GM18517 (cell line): ENCODE data around the gene PBX2.
"Not testable (repeated sequence)": the region's sequence is repeated elsewhere in the genome, so short reads cannot be mapped to it uniquely, and the experiment has no call there.

Source experiments
- ATAC-seq: cut with Tn5 transposase; IDR thresholded peaks from one replicate; pipeline ENCODE4 v1.9.1; 2021; ENCODE audit warnings: mild to moderate bottlenecking, moderate library complexity; ENCODE audit not compliant: unreplicated experiment

The PBX2 gene

DNA sequence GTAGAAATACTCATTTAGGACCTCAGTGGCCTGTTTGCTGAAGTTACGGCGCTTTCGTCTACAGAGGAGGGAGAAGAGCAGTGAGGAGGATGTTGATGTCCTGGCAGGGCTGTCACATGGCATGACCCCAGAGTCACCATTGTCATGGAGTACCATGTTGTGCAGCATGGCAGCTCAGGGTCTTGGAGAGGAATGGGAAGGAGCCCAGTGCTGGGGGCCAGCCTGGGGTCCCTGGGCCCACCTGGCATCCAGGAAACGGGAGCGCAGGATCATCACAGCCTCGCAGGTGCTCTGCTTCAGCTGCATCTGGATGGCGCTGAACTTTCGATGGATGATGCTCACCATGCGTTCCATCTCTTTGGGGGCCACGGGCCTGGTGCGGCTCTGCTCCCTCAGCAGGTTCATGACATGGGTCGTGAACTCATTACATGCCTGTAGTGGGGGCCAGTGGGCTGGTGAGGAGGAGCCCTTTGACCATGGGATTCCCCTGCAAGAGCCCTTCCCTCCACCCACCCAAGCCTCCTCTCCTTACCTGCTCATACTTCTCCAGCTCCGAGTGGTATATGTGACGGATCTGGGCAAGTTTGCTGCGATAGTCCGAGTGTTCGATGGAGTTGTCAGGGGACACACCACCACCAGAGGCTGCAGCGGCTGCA is 2.1 kb downstream of the PBX2 start:
- ATAC-seq: not testable (repeated sequence)

- ATAC-seq: no peak
Measured at GRCh38 chr6:32187009-32187709, 2.8 kb downstream of the PBX2 start.

- not testable (repeated sequence) for ATAC-seq
Measured at GRCh38 chr6:32186151-32186840, 3.7 kb downstream of the PBX2 start.

DNA sequence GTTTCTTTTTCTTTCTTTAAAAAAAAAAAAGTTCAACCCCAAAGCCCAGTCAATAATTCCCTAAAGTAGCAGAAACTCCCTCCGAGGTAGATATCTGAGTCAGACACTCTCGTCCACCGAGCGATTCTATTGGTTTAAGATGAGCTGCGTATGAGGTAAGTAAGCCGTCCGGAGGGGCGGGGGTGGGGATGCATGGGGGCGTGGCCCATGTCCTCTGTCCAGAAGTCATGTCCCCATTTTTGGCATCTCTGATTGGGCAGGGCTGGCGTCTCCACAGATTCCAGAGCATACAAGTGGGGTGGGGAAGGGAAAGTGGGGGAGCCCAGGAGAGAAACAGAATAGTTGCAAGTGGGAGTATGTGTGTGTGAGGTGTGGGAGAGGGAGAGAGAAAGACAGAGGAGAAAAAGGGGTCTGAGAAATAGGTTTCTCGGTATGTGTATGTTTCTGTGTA is 4.3 kb downstream of the PBX2 start:
- not testable (repeated sequence) for ATAC-seq

GRCh38 chr6:32184084-32184640 is 5.8 kb downstream of the PBX2 start, which contains the start of gene AGER:
TSS of gene AGER (minus strand) at chr6:32184253. CDS start at chr6:32184222, 31 bp downstream.
- ATAC-seq: no peak

DNA sequence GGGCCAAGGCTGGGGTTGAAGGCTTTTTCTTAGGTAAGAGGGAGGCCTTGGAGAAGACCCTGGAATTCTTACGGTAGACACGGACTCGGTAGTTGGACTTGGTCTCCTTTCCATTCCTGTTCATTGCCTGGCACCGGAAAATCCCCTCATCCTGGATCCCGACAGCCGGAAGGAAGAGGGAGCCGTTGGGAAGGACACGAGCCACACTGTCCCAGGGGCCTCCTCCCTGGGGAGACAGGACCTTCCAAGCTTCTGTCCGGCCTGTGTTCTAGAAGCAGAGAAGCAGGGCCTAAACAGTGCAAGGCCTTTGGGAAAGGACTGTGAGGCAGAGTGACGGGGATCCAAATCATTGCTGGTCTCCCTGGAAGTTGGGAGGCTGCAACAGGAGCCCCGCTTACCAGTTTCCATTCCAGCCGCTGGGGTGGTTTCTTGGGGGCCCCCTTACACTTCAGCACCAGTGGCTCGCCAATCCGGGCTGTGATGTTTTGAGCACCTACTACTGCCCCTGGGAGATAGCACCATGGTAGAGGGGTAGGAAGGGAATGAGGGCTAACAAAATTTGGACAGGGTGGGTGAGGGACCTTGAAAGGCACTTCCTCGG is 6.4 kb downstream of the PBX2 start:
- ATAC-seq: no peak

GRCh38 chr6:32183030-32183429 is 7.0 kb downstream of the PBX2 start:
- no peak for ATAC-seq

GRCh38 chr6:32182555-32182981 is 7.4 kb downstream of the PBX2 start:
- ATAC-seq: no peak

DNA sequence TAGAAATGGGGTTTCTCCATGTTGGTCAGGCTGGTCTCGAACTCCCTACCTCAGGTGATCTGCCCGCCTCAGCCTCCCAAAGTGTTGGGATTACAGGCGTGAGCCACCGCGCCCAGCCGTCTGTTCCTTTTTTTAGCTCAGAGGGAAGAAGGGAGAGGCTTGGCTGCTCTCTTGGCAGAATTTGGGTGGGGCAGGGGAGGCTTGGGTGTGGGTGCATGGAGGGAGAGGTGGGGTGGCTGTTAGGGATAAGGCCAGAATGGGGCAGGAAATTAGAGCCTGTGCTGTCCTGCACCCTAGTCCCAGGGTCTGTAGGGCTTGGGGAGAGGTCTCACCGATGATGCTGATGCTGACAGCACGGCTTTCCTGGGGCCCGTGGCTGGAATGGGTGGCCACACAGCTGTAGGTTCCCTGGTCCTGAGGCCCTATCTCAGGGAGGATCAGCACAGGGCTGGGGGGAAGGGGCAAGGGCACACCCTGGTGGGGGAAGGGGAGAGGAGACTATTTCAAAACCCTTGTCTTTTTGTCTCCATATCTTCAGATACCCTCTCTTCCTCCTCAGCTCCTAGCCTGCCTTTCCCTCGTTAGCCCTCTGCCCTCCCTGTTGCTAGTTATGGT is 8.0 kb downstream of the PBX2 start:
- no peak for ATAC-seq

GRCh38 chr6:32181148-32181702 is 8.8 kb downstream of the PBX2 start:
- no peak for ATAC-seq

DNA sequence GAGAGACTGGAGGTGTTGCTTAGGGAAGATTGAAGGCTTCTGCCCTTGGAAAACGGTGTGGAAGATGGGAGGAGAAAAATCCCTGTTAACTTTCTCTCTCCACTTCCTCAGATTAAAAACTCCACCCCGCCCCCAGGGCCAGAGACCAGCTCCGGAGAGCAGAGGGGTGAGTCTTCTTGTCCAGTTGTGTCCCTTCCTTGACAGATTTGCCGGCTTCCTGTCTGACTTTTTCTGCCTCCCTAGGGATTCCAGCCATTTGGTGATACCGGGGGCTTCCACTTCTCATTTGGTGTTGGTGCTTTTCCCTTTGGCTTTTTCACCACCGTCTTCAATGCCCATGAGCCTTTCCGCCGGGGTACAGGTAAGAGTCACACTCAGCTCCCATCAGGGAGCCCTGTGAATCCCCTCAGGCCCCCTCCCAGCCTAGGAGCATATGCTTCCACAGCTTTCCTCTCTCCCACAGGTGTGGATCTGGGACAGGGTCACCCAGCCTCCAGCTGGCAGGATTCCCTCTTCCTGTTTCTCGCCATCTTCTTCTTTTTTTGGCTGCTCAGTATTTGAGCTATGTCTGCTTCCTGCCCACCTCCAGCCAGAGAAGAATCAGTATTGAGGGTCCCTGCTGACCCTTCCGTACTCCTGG is 10.1 kb downstream of the PBX2 start:
- no peak for ATAC-seq

DNA sequence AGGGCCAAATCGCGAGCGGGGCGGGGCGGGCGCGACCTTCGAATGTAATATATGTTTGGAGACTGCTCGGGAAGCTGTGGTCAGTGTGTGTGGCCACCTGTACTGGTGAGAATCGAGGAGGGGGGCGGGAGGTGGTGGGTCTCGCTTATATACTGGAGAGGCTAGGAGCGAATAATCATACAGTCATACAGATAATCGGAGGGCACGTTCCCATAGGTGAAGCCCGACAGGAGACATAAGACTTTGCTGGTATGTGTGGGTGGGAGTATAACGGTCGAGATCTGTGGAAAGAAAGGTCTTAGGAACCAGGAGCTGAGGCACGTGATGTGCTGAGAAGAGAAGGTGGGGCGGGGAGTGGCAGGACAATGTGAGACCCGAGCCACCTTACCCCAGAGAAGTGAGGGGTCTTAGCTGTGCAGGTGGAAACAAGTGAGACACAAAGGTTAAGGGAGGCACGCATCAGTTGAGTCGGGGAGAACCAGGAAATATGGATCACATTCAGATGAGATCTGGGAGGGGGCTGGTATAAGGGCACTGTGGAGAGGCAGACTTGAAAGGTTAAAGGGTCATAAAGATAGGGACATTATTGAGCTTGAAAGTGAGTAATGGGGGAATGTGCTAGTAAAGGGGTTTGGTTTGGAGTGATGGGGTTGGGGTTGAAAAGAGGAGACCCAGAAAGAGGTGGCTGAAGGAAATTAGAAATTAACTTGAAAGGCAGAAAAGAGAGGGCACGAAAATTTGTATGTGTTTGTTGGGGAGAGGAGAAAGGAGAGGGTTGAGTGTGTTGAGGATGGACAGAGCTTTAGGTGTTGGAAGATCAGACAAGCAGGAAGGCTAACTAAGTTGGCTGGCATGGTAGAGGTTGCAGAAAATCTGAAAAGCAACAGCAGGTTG is 11.2 kb downstream of the PBX2 start:
- ATAC-seq: no peak

DNA sequence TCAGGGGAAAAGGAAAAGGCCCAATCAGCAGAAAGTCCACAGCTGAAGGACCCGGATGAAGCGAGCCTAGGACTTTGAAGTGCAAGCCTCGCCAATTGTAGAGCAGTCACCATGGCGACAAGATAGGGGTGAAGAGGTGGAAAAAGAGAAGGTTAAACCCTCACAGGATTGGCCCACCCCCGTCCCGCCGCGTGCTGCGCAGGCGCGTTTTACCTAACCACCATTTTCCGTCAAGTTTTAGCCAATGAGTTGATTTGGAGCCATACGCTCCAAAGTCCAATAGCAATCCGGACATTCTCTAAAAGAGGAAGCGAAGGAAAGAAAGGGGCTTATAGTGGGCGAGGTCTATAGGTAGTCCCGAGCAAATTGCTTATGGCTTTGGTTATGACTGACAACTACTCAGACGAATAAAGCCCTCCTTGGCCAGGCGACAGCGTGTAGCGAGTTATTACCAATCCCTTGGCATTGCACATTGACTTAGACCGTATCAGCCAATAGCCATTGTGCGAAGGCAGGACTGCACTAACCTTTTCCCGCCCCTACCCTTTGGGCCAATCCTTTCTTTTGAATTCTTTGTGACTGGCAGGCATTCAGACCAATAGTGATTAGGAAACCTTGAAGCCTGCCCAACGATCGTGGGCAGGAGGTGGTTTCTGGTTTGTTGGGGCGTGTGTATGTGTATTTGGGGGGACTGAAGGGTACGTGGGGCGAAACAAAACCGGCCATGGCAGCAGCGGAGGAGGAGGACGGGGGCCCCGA is 12.0 kb downstream of the PBX2 start, which contains the start of gene RNF5:
TSS of gene RNF5 (plus strand) at position 618 of the 759 bp plus-strand sequence. CDS start at position 725, 107 bp downstream.
- peak; percentile 86 for ATAC-seq

GRCh38 chr6:32177183-32177787 is 12.7 kb downstream of the PBX2 start:
- no peak for ATAC-seq

DNA sequence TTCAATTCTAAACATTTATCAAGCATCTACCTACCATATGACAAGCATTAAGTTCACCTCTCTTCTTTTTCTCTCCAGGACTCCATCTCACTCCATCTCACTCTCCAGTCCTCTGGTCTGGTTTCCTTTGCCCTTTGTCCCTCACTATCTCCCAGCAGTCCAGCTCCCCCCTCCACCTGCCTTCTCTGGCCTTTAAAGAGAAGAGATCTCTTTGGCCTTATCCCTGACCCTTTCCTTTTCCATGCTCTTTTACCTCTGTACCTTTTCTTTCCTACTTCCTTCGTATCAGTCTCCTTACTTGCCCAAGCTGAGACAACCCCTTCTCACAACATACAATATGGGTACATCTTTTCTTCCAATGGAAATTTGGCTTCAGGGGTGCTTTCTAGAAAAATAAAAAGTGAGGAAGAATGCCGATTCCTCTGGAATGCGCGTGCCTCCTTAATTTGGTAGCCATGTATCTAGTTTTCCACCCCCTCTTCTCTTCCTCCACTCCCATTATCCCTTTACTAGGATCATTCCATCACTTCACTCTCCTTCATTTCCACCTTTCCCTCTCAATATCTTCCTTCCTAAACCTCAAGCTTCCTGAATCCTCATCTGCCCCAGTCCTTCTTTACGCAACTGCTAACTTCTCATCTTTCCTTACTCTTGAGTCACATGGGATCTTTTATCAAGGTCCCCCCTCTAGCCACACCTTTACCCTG is 13.4 kb downstream of the PBX2 start:
- no peak for ATAC-seq

DNA sequence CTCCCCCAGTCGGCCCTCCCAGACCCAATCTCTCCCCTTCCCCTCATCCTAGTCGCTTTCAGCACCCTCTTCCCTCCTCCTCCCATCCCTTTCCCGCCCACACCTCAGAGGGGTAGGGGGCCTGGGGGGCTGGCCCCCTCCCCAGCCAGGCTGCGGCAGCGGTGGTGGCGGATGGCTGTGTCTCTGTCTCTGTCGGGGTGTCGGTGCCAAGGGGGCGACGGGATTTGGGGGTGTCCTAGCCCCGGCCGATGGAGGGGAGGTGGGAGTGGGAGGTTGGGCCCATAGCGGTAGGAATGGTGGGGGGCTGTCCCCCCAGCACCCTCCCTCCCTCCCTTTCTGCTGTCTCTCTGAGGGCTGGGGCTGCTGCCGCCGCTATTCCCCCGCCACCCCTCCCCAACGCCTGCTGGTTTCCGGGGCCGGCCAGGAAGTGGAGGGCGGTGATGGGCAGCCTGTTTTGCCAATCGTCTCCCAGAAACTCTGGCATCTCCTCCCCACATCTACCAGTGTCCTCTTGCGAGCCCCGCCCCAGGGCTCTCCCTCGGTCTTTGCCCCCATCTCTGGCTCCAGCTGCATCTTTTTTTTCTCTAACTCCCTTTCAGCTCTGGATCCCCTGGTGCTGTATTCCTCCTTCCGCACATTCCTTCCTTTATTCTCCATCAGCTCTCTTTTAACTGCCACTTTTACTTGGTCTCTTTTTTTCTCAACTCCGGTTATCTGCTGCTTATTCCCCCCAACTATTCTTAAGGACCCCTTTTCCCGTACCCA is 14.1 kb downstream of the PBX2 start, which contains the start of gene AGPAT1:
TSS of gene AGPAT1 (minus strand) at position 374 of the 765 bp plus-strand sequence. CDS start 4,588 bp downstream, outside the sequence.
- ATAC-seq: peak; percentile 29
